Uterus (tissue), 4 donors: ENCODE data around the gene USP31. TPM values are rescaled to one million over a fixed set of nuclear protein-coding genes. Genes with fewer than 3 reads are reported as not detected.

Source experiments
- DNase-seq, 2 donors: peaks; one replicate each; pipeline ENCODE4 v3.0.0-alpha.2; 2019 to 2020
- H3K27ac ChIP-seq, 2 donors: fragments of 200-600 bp; sonication (generic); 1 replicate in 1 of 2; 2 replicates in 1 of 2; pipeline ENCODE4 v1.5.1; 2016 to 2018
- H3K27me3 ChIP-seq, 2 donors: fragments of 200-600 bp; sonication (generic); one replicate each; pipeline ENCODE4 v1.5.1; 2018 to 2019; ENCODE audit warnings: control low read depth in 1 of 2
- H3K36me3 ChIP-seq, 2 donors: fragments of 200-600 bp; sonication (generic); one replicate each; pipeline ENCODE4 v1.5.1; 2019; ENCODE audit warnings: control low read depth in 1 of 2
- H3K4me1 ChIP-seq, 2 donors: fragments of 200-600 bp; sonication (generic); one replicate each; pipeline ENCODE4 v1.5.1; 2018 to 2019; ENCODE audit warnings: control low read depth in 1 of 2
- H3K4me3 ChIP-seq, 2 donors: fragments of 200-600 bp; sonication (generic); 1 replicate in 1 of 2; 2 replicates in 1 of 2; pipeline ENCODE4 v1.5.1; 2018 to 2019; ENCODE audit warnings: mild to moderate bottlenecking in 1 of 2
- H3K9me3 ChIP-seq, 2 donors: fragments of 200-600 bp; sonication (generic); one replicate each; pipeline ENCODE4 v1.5.1; 2019; ENCODE audit warnings: control low read depth in 1 of 2
- POLR2A ChIP-seq, 2 donors: fragments of 450-650 bp; IDR thresholded peaks; one replicate each; pipeline ENCODE4 v1.6.1; 2016; ENCODE audit warnings: antibody characterized with exemption in 2 of 2, mild to moderate bottlenecking in 1 of 2, moderate library complexity in 1 of 2
- intact Hi-C: fragments of 100-400 bp; cut with DNase I; formaldehyde crosslinking; loops from one replicate; pipeline ENCODE4 v1.15.1; 2023; ENCODE audit warnings: low total_unique reads
- total RNA-seq, 4 donors: library from RNA; depleted of rRNA in 3 of 4; stranded (reverse); fragments of >200 nt in 3 of 4; gene quantifications; one replicate each; pipeline versions ENCODE4 v1.1.0 to v1.2.4, GENCODE V29; 2014 to 2023
- TF ChIP-seq, protein P1 (sequence below), 4 experiments: fragments of 200-600 bp in 2 of 4; fragments of 450-650 bp in 2 of 4; sonication (generic) in 2 of 4; IDR thresholded peaks; one replicate each; pipeline ENCODE4 v1.5.1; 2016 to 2019; ENCODE audit warnings: antibody characterized with exemption in 4 of 4, mild to moderate bottlenecking in 2 of 4, moderate library complexity in 1 of 4
- donor health status: DM: yes; HTN: yes; CAD: no.

Gene USP31
- total RNA-seq, 4 donors from 2014 or later: 11.8 to 62.0 (median 28.2) TPM

DNA sequence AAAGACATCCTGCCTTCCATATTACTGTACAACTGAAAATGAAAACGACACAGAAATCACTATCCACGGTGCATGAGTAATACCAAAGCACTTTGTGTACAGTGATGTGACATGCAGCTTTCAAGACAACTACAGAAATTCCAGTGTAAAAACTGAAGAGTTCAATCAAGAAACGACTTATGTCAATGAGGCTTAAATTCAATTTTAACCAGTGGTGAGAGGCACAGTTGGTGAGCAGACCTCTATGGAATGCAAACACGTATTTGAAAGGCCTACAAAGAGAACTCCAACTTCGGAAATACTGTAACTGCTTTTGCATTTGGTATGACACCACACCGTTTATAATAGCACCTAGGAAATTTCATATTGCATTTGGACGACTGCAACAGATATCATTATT is 87.6 kb downstream of the USP31 start:
- Histone ChIP-seq H3K4me3 (no peak overlapping the region), H3K27me3 (no peaks in the 10 kb centered on the region), H3K9me3 (no peaks in the 10 kb centered on the region), H3K27ac (no peak overlapping the region), H3K36me3 (no peaks in the 10 kb centered on the region), H3K4me1 (no peaks in the 10 kb centered on the region)
- intact Hi-C loops: no loop called here
- DNase-seq: no peak
- TF ChIP-seq, protein P1, sequence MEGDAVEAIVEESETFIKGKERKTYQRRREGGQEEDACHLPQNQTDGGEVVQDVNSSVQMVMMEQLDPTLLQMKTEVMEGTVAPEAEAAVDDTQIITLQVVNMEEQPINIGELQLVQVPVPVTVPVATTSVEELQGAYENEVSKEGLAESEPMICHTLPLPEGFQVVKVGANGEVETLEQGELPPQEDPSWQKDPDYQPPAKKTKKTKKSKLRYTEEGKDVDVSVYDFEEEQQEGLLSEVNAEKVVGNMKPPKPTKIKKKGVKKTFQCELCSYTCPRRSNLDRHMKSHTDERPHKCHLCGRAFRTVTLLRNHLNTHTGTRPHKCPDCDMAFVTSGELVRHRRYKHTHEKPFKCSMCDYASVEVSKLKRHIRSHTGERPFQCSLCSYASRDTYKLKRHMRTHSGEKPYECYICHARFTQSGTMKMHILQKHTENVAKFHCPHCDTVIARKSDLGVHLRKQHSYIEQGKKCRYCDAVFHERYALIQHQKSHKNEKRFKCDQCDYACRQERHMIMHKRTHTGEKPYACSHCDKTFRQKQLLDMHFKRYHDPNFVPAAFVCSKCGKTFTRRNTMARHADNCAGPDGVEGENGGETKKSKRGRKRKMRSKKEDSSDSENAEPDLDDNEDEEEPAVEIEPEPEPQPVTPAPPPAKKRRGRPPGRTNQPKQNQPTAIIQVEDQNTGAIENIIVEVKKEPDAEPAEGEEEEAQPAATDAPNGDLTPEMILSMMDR (IDR thresholded peaks at IDR 0.05): no peak
- no peak for TF ChIP-seq POLR2A (IDR thresholded peaks at IDR 0.05)

DNA sequence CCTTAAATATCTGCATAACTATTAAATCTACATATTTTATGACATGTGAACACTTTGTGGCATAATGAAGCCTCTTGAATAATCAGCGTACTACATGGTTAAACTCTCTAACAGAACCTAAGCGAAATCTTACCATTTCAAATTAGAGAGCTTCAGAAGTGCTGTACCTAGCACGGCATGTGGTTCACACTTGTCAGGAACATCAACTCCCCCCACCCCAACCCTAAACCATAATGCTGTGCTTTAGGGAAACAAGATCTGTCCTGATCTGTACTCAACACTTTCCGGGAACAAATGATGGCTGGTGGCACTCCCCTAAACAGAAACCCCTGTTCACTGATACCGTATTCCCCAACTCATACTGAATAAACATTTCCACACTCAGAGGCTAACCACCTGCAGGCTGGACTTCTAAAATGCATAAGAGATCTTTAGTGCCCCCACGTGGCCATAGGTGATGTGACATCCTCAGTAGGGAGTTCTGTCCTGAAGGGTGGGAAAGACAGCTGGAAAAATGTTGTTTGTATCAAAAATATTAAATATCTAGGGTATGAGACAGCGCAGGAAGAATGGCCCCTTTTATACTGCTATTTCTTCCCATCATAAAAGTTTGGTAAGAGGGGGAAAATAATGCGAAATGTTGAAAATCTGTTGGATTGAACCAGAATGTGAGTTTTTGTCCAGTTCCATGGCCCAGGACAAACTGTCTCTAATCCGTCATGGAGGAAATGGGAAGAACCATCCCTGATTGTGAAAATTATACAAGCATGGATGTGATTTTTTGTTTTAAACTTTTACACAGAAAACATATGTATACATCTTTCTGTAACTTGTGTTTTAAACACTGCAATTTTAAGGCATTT is 88.6 kb downstream of the USP31 start:
- Histone ChIP-seq H3K4me3 (no peak overlapping the region), H3K9me3 (no peaks in the 10 kb centered on the region), H3K27ac (no peak overlapping the region), H3K36me3 (no peaks in the 10 kb centered on the region), H3K27me3 (no peaks in the 10 kb centered on the region), H3K4me1 (no peaks in the 10 kb centered on the region)
- peak; percentile 67 to 87 for DNase-seq
- TF ChIP-seq POLR2A (IDR thresholded peaks at IDR 0.05): no peak
- TF ChIP-seq, protein P1 (IDR thresholded peaks at IDR 0.05): peak; percentile 72 to 79 (median 75)
- intact Hi-C loops: no loop called here

DNA sequence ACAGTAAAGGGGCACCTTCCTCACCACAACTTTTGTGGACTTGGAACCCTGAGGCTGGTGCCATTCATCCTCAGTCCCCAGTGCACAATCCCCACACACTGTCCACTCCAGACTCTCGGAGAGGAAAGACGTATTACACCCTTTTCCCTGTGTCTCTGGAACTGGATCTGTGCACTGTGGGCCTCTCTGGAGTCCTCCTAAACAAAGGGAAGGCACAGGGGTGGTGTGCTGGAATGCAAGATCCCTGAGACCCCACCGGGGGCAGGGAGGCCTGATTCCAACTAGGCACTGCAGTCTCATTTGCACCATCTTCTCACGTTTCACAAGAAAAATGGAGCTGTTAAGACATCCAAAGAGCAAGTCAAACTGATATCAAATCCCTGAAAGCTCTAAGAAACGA is 89.8 kb downstream of the USP31 start:
- Histone ChIP-seq H3K27ac (no peak overlapping the region), H3K9me3 (no peaks in the 10 kb centered on the region), H3K27me3 (no peaks in the 10 kb centered on the region), H3K4me3 (no peak overlapping the region), H3K36me3 (no peaks in the 10 kb centered on the region), H3K4me1 (no peaks in the 10 kb centered on the region)
- intact Hi-C loops: no loop called here
- no peak for TF ChIP-seq POLR2A (IDR thresholded peaks at IDR 0.05)
- TF ChIP-seq, protein P1 (IDR thresholded peaks at IDR 0.05): no peak
- no peak for DNase-seq

DNA sequence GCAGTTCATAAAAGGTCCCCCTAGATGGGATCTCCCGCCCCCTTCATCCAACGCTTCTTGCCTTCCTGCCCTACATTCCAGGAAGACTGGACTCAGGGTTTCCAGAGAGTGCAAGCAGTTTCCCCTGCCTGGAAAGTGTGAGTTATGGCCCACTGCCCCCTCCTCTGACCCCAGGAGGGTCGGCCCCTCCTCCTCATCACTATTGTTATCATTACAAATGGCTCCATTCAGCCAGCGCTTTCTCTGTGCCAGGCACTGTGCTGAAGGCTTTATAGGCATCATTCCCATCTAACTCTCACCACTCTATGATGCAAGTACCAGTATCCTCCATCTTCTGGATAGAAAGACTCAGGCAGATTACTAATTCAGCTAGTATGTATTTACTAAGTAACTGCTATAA is 90.7 kb downstream of the USP31 start:
- Histone ChIP-seq H3K27me3 (no peaks in the 10 kb centered on the region), H3K4me3 (no peak overlapping the region), H3K36me3 (no peaks in the 10 kb centered on the region), H3K9me3 (no peaks in the 10 kb centered on the region), H3K4me1 (no peaks in the 10 kb centered on the region), H3K27ac (no peak overlapping the region)
- no peak for DNase-seq
- TF ChIP-seq, protein P1 (IDR thresholded peaks at IDR 0.05): no peak
- intact Hi-C loops: no loop called here

DNA sequence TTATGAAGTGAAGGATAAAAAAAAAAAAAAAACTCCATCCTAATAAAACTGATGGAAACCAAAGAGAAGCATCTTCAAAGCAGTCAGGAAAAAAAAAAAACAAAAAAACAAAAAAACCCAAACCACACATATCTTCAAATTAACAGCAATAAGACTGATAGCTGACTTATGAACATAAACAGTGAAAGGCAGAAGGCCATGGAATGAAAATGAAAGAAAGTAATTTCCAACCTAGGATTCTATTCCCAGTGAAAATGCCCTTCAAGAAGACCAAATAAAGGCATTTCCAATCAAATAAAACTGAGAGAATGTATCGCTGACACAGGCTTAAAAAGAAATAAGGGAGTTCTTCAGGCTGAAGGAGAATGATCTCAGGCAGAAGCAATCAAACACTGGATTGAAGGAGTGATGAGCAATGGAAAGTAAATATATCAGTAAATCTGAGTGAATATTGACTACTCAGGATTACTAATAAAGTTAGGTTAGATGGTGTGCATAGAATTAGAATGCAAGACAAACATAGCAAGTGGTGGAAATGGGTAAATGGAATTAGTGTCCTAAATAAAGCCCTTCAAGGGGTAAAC is 92.1 kb downstream of the USP31 start:
- H3K9me3 ChIP-seq: no peaks in the 10 kb centered on the region
- H3K4me1 ChIP-seq: no peaks in the 10 kb centered on the region

More for the DNA sequence above, 92.1 kb downstream of the USP31 start:
- intact Hi-C loops: no loop called here
- Histone ChIP-seq H3K27ac (no peak overlapping the region), H3K36me3 (no peaks in the 10 kb centered on the region), H3K27me3 (no peaks in the 10 kb centered on the region), H3K4me3 (no peak overlapping the region)
- TF ChIP-seq, protein P1 (IDR thresholded peaks at IDR 0.05): no peak
- TF ChIP-seq POLR2A (IDR thresholded peaks at IDR 0.05): no peak
- DNase-seq: no peak
